OCI-LY3 (cell line): ENCODE data around the gene CCDC27.

Experiments used
- CTCF ChIP-seq: fragments of 200-600, 300-600 bp; sonication (generic); IDR thresholded peaks from 2 replicates; pipeline ENCODE4 v1.5.1; 2014; ENCODE audit warnings: antibody characterized with exemption, low read length, low read depth
- EZH2phosphoT487 ChIP-seq: fragments of 200-600 bp; shearing (Covaris generic); IDR thresholded peaks from 2 replicates; pipeline ENCODE4 v1.6.1; 2018; ENCODE audit warnings: antibody characterized with exemption, mixed run types, low read depth

DNA sequence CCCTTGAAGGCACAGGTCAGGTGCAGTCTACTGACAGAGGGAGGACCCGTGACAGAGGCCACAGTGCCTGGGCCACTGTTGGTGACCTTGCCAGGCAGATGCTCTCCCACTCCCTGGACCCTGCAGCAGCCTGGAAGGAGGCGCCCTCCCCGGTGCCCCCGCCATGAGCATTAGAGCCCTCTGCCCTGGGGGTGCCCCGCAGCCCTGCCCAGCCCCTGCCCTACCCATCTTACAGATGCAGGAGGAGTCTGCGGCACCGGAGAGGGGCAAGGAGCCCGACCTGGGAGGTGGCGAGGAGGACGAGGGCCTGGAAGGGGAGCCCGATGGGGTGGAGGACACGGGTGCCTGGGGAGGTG lies 10.6 kb downstream of the CCDC27 start:
- TF ChIP-seq CTCF (no peak), EZH2phosphoT487 (no peak)
